Fibroblast of skin of right biceps (primary cell): ENCODE results near the gene MIOX.
"Not testable (repeated sequence)": the region's sequence is repeated elsewhere in the genome, so short reads cannot be mapped to it uniquely, and the experiment has no call there.

Source experiments
- DNase-seq: peaks from one replicate; pipeline ENCODE4 v3.0.0-alpha.2; 2013

Gene MIOX

GRCh38 chr22:50518606-50519005 lies 31.9 kb downstream of the MIOX start:
- DNase-seq = no peak

- DNase-seq = no peak
These were observed 32.5 kb downstream of the MIOX start for GRCh38 chr22:50519151-50519550.

- DNase-seq = not testable (repeated sequence)
These were observed 33.5 kb downstream of the MIOX start for GRCh38 chr22:50520184-50520583.

- no peak for DNase-seq
These were observed 34.3 kb downstream of the MIOX start for GRCh38 chr22:50520826-50521453.

GRCh38 chr22:50521710-50522109 lies 35.1 kb downstream of the MIOX start:
- no peak for DNase-seq

GRCh38 chr22:50522208-50522805 lies 35.6 kb downstream of the MIOX start:
- DNase-seq = no peak

- DNase-seq = no peak
These were observed 36.3 kb downstream of the MIOX start for GRCh38 chr22:50522806-50523438.

GRCh38 chr22:50523458-50523805 lies 36.8 kb downstream of the MIOX start:
- no peak for DNase-seq

GRCh38 chr22:50523806-50524675 lies 37.4 kb downstream of the MIOX start:
- DNase-seq = no peak

- DNase-seq = no peak
These were observed 38.0 kb downstream of the MIOX start for GRCh38 chr22:50524676-50525103.

GRCh38 chr22:50525104-50525857 lies 38.6 kb downstream of the MIOX start, which contains the start of gene SCO2:
Gene SCO2, minus strand, starts transcription at chr22:50525598. Its CDS starts 1,187 bp downstream, at chr22:50524411.
- DNase-seq = peak; percentile 98

- no peak for DNase-seq
These were observed 39.1 kb downstream of the MIOX start for GRCh38 chr22:50525858-50526107.

- peak; percentile 81 for DNase-seq
These were observed 39.6 kb downstream of the MIOX start for GRCh38 chr22:50526108-50526833.

- DNase-seq = no peak
These were observed 40.5 kb downstream of the MIOX start for GRCh38 chr22:50526834-50527801.

GRCh38 chr22:50527921-50528681 lies 41.4 kb downstream of the MIOX start:
- DNase-seq = no peak

GRCh38 chr22:50528682-50529415 lies 42.2 kb downstream of the MIOX start:
- DNase-seq = no peak

- no peak for DNase-seq
These were observed 42.8 kb downstream of the MIOX start for GRCh38 chr22:50529416-50529896.

GRCh38 chr22:50529897-50530579 lies 43.4 kb downstream of the MIOX start, which contains the start of gene TYMP:
Gene TYMP, minus strand, starts transcription at chr22:50530012. Its CDS starts 303 bp downstream, at chr22:50529709.
- peak; percentile 61 for DNase-seq

GRCh38 chr22:50530580-50530876 lies 43.9 kb downstream of the MIOX start:
- no peak for DNase-seq
